HG03095 (cell line): ENCODE data around the gene L2HGDH.
"Not testable (repeated sequence)": the region's sequence is repeated elsewhere in the genome, so short reads cannot be mapped to it uniquely, and the experiment has no call there.

ENCODE experiments used
- ATAC-seq: cut with Tn5 transposase; IDR thresholded peaks from one replicate; pipeline ENCODE4 v1.9.1; 2021; ENCODE audit warnings: moderate library complexity; ENCODE audit not compliant: unreplicated experiment

L2HGDH gene

DNA sequence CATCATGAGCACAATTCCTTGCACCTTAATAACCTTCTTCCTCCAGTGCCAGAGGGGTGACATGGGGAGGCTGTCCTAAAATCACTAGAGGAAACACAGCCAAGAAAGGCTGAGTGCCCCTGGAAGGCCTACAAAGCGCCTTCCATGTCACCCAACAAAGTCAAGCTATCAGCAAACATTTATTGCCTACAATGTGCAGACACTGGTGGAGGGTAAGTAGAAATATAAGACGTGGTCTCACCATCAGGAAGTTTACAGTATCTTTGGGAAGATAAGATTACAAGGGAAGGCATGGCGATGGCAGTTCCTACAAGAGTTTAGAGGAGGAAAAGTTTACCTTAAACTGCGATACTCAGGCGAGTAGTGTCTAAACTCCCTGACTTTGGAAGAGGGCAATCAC lies 28.0 kb upstream of the L2HGDH start:
- ATAC-seq = no peak

DNA sequence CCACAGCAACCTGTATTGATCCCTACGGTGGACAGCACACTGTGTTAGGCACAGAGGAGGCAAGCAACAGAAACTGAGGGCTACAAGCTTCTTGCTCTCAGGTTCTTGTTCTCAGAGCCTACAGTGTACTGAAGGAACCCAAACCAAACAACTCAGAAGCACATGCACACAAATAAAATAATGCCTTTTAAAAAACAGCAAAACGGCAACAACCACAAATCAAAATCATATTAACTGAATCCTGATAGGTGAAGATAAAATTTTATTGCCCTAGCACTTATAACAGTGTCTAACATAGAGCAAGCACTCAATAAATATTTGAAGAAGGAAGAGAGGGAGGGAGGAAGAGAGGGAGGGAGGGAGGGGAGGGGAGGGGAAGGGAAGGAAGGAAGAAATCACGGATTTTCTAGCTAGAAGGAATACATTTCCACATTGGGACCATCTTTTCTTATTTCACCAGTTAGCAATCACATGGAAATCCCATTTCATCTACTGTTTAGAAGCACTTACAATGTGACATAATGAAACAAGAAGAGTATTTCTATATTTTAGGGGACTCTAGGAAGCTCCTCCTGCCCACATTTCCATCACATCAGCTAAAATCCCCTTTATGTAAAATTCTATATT lies 27.3 kb upstream of the L2HGDH start:
- ATAC-seq = no peak

DNA sequence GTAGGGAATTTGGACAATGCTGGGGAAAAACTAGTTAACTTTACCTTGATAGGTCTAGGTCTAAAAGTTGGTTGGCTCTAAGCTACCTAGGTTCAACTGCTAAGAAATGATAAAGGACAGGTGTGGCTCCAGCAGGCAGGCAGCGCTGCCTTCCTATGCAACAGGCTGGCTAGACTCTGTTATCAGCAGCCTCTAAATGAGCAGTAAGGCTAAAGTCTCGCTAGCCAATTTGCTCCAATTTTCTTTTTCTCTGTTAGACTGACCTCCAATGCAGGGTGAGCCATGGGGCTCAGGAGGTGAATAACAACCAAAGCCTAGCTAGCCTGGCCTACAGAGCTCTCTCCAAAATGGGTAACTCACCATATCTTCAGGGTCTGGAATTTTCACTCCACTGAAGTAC lies 26.6 kb upstream of the L2HGDH start:
- no peak for ATAC-seq

DNA sequence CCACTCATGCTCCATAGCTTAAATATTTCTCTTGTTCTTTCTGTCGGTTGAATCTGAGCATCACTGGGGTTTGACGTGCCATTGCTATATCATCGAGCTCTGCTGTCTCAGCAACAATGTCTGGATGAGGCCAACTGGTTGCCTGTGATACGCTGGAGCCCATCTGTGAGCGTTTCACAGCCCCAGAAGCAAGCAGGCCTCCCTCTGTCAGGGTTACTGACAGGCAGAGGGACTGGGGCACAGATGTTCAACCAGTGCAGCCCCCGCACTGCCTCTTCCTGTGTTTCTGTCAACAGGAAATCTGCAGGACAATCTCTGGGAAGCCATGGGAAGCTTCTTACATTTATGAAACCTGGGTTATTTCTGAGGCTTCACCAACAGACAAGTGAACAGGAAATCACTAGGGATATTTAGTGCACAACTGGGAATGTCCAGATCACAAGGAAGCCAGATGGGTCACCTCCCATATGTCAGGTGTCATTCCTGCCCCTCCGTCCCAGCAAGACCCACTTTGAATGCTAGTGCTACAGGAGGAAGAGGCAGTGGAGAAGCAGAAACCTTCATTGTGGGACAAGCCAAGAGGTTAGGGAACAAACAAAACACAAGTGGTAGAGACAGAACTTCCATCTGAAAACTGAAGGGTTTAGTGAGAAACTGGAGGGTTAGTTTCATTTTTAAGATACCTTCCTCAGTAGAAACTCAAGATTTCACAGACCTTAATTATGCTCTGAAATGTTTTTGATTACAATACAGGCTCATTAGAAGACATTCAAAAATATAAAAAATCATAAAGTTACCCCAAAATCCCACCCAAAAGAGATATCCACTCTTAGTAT lies 24.2 kb upstream of the L2HGDH start:
- no peak for ATAC-seq

DNA sequence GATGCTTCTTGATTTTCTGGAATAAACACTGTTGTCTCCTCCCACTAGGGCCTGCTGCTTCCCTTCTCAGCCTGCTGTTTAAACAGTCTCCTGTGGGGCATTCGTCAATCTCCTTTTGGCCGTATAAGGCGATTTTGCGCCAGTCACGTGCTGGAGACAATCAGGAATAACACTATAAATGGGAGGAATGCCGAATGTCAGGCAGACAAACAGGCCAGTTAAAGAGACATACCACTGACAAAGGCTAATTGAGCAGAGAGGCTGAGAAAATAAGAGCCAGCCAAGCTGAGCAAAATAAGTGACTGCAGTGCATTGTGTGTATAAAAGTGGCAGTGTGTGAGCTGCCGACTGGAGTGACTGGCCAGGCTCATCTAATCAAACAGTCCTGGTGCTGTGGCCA lies 23.4 kb upstream of the L2HGDH start:
- no peak for ATAC-seq

DNA sequence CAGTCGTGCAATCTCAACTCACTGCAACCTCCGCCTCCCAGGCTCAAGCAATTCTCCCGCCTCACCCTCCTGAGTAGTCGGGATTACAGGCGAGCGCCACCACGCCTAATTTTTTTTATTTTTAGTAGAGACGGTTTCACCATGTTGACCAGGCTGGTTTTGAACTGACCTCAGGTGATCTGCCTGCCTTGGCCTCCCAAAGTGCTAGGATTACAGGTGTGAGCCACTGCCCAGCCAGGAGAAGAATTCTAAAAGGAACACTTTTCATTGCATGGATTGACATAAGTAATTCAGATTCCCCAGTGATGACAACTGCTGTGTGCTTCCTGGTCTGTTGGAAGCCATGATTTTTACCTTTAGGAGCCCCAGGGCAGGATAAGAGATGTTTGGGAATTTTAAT lies 22.2 kb upstream of the L2HGDH start:
- ATAC-seq = no peak

DNA sequence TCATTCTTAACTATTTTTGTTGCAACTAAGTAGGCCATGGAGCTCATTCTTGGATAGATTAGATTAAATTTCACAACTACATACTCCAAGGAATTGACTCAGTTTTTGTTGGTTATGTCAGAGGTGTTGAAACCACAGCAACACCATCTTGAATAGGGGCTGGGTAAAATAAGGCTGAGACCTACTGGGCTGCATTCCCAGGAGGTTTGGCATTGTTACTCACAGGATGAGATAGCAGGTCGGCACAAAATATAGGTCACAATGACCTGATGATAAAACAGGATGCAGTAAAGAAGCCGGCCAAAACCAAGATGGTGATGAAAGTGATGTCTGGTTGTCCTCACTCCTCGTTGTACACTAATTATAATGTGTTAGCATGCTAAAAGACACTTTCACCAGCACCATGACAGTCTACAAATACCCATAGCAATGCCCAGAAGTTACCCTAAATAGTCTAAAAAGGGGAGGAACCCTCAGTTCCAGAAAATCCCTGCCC lies 21.0 kb upstream of the L2HGDH start:
- no peak for ATAC-seq

DNA sequence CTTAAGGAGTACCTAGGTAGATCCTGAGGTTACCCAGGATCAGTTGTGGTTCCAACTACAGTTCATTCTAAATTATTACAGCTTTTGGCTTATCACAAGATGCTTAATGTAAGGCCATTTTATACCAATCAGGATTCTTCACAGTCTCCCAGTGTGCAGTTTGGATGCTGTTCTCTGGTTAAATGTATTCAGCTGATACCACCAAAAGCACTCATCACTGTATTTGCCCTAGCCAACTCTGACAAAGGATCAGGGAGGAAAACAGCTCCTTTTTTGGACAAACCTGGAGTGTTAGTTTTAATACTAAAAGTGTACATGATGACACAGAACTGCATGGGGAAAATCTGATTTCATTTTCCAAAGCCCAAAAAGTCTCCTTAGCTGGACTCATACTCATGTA lies 19.6 kb upstream of the L2HGDH start:
- no peak for ATAC-seq

DNA sequence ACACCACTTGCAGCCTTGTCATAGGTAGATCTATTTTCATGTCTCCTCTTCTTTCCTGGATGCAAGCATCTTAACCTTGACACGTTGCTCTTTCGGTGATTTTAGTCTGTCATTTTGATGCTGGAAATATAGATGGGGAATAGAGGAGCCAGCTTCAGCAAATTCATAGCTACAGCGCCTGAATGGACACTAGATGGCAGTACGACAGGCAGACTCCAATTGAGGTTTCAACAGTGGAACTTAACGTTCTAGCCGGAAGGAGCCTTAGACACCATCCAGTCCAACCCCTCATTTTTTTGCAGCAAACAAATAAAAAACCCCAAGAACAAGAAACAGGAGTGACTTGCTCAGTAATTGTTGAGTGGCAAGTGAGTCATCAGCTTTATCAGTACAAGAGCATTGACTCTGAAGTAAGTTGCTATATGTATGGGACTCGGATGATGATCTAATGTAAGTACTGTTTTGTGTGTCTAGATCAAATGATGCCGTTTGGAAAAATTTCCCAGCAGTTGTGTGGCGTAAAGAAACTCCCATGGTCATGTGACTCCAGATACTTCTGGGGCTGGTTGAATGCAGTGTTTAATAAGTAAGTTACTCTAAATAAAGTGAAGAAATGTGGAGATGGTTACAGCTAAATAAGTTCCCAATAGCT lies 9.1 kb upstream of the L2HGDH start:
- ATAC-seq = peak; percentile 76

DNA sequence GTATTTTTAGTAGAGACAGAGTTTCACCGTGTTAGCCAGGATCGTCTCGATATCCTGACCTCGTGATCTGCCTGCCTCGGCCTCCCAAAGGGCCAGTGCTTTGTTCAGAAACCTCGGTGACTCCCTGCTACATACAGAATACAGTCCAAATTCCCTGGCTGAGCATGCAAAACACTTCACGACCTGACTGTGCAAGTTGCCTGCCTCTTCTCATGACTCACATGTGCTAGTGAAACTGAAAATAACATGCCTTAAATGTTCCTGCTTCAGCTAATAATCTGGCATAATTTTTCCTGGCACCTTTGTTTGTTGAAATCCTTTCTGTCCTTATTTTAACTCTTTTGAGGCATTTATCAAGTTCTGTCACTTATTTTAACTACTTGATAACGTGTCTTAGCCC lies 8.3 kb upstream of the L2HGDH start:
- peak; percentile 58 for ATAC-seq

DNA sequence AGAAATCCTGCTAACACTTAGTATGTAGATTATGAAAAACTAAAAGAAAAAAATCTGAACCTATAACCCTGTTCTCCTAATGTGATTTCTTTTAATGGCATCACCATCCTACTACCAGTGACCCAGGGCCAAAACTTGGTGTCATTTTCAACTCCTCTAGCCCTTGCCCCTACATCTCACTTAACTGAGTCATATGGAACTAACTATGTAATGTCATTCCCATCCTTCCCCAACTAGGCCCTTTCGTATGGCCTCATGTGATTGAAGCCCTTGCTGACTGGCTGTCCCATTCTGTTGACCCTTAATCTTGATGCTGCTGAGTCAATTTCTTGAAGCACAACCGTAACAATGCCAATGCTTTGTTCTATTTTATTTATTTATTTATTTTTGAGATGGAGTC lies 7.7 kb upstream of the L2HGDH start:
- ATAC-seq = no peak

DNA sequence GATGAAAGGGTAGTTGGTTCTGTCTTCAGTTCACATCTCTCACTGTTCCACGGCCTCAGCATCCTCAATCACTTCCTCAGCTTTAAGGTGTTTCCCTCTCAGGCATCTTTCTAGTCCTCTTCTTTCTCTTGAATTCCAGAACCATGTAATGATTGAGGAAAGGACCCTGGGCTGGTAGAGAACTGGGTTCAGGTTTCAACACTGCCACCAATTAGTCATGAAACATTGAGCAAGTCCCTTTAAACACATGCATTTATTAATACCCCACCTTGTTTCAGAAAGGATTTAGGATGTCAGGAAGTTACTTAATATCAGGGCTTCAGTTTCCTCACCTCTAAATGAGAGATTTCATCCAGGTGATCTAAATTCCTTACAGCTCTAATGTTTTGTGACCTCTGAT lies 7.3 kb upstream of the L2HGDH start:
- no peak for ATAC-seq

DNA sequence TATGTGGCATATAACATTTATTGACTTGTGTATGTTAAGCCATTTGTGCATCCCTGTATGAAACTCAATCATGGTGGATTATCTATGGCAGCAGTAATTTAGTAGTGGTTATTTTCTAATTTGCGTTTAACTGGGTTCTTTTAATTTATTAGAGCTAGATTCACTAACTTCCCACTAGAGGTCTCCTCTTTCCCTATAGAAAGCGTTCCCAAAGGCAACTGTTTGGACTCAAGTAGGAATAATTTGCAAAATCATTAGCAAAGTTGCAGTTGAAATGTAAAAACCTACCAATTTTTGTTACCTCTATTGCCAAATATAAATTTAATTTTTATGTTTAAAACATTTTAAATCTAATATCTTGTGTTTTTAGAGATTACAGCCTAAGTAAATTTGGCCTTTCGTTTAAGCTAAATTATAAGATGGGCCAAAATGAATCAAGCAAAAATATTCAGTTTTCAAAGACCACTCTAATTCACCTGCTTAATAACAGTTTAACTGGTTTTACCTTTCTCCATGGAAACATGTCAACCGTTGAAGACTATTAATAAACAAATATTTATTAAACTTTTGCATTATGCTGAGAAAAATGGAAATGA lies 6.1 kb upstream of the L2HGDH start:
- ATAC-seq = no peak

DNA sequence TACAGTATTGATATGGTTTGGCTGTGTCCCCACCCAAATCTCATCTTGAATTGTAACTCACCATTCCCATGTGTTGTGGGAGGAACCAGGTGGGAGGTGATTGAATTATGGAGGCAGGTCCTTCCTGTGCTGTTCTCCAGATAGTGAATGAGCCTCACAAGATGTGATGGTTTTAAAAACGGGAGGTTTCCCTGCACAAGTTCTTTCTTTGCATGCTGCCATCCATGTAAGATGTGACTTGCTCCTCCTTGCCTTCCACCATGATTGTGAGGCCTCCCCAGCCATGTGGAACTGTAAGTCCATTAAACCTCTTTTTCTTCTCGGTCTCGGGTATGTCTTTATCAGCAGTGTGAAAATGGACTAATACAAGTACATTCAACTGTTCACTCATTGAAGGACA lies 2.1 kb upstream of the L2HGDH start:
- not testable (repeated sequence) for ATAC-seq

DNA sequence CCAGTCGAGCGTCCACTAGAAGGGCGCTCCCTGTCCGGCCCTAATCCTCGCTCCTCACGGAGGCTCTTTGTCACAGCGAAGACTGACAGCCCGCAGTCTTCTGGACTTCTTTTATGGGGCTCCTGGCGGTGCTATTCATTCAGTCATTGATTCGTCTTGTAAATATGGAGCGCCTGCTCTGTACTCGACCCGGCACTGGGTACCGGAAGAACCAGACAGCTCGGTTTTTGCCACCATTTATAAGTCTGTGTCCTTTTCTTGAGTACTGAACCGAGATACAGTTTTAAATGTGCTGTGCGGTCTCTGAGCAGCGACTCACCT lies 665 bp upstream of the L2HGDH start:
- ATAC-seq = peak; percentile 24

DNA sequence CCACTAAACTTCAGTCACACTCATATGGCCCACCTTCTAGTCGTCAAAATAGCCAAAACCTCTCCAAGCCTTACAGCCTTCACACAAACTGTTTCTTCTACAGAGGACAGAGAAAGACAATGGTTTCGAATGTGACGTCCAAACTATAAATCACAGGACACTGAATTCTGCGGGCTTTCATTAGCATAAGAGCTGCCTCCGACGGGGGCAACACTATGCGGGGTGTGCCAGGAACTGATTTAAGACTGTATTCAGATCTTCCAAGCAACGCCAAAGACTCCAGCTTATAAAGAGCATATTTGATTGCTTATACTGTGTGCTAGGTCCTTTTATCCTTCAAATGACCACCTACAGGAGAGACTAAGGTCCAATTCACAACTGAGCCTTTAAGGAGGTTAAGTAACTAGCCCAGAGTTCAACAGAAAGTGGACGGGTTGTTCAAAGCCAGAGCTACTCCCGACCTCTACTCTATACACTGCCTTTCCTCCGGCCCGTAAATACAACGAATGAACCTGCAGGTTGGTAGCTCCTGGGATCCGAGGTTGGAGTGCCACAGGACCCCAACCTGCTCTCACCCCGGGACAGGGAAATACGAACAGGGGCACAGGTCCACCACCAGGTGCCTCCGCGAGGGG lies 575 bp downstream of the L2HGDH start:
- ATAC-seq = no peak

DNA sequence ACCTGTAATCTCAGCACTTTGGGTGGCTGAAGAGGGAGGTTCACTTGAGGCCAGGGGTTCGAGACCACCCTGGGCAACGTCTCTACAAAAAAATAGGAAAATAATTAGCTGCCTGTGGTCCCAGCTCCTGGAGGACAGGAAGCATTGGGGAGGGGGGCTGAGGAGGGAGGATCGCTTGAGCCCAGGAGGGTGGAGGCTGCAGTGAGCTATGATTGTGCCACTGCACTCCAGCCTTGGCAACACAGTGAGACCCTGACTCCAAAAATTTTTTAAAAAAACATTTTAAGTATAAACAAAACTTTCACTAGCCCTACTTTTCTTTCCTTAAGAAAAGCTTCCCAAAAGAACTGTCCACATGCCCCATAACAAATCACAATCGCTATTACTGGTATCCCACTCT lies 1.6 kb downstream of the L2HGDH start:
- no peak for ATAC-seq

DNA sequence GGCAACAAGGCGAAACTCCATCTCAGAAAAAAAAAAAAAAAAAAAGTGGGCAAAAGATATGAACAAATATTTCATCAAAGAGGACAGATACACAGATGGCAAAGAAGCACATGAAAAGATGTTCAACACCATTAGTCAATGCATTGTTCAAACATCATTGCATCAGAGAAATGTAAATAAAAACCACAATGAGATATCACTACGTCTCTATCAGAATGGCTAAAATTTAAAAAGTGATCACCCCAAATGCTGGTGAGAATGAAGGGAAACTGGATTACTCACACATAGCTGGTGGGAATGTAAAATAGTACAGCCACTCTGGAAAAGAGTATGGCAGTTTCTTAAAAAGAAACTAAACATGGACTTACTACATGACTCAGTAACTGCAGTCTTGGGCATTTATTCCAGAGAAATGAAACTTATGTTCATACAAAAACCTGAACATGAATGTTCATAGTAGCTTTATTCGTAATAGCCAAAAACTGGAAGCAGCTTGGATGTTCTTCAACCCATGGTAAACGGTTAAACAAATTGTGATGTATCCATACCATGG lies 3.6 kb downstream of the L2HGDH start:
- no peak for ATAC-seq

DNA sequence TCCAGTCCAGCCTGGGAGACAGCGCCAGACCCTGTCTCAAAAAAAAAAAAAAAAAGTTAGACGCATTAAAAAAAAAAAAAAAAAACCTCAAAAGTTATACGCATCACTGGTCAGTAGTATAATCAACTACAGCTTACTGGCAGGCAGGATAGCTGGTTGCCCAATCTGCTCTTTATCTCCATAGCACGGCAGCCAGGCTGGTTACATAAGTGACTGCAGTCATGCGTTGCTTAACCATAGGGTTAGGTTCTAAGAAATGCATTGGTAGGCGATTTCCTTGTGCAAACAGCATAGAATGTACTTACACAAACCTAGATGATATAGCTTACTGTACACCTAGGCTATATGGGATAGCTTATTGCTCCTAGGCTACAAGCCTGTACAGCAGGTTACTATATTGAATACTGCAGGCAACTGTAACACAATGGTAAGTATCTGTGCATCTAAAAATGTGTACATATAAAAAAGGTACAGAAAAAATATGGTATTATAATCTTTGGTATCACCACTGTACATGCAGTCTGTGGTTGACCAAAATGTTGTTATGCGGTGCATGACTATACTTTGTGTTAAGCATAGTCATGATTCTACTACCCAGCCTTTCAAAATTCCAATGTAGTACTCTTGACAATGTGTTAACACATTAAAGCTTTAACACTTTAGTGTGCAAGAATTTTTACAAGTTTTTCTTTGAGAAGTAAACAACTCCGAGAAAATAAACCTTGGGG lies 8.1 kb downstream of the L2HGDH start:
- no peak for ATAC-seq

DNA sequence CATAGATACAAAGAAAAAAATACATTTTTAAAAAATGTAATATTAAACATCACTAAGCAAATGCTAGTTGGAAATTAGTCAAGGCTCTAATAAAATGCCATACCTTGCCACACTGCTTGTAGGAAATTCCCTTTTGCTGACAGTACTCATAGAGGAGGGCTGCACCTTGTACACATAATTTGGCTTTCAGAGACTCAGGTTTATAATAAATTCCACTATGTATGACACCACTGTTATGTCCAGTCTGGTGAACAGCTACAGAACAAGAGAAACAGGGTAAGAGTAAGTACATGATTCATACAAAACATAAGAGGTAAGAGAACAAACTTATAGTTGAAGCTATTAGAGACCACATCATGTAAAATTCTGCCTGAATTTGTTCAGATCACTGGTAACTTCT lies 10.1 kb downstream of the L2HGDH start:
- ATAC-seq = no peak
